ENCODE data around the gene FAM89A. TPM values are rescaled to one million over a fixed set of nuclear protein-coding genes. Genes with fewer than 3 reads are reported as not detected.

FAM89A gene
- total and polyA plus RNA-seq, 9 of the 15 experiments (the other 6 are each of a cell fraction or from before 2014, with no cell fraction given): 8.7 to 66.2 (median 43.3) TPM

GRCh38 chr1:230978491-230979388, 61.3 kb downstream of the FAM89A start, which contains the start of the genes ARV1 and TTC13 (continued):
- TF ChIP-seq HMGN3 (IDR thresholded peaks at IDR 0.05; ENCODE audit: borderline replicate concordance, extremely low read depth, insufficient read length, low read depth, low read length) (peak; percentile 80), DLX4 (CRISPR knock-in tag; IDR thresholded peaks at IDR 0.05) (no peak), PHB (CRISPR knock-in tag; IDR thresholded peaks at IDR 0.05) (no peak), ZFP30 (CRISPR knock-in tag; IDR thresholded peaks at IDR 0.05; ENCODE audit: borderline replicate concordance) (no peak), ZKSCAN3 (CRISPR knock-in tag; IDR thresholded peaks at IDR 0.05) (no peak), ZNF41 (CRISPR knock-in tag; conservative IDR thresholded peaks at IDR 0.05) (no peak), SMAD4 (CRISPR knock-in tag; conservative IDR thresholded peaks at IDR 0.05) (no peak), PATZ1 (CRISPR knock-in tag; IDR thresholded peaks at IDR 0.05; ENCODE audit: borderline replicate concordance) (no peak), KHSRP (IDR thresholded peaks at IDR 0.05) (no peak), ELK1 (CRISPR knock-in tag; IDR thresholded peaks at IDR 0.05) (no peak), HDAC3 (IDR thresholded peaks at IDR 0.05; ENCODE audit: borderline replicate concordance, partially characterized antibody) (no peak), TEAD4 (IDR thresholded peaks at IDR 0.05; ENCODE audit: low read length) (no peak), TEAD4 (CRISPR knock-in tag; IDR thresholded peaks at IDR 0.05; ENCODE audit: borderline replicate concordance) (no peak), ATF3 (IDR thresholded peaks at IDR 0.05) (no peak; the same call in 1 of the 2 replicates), ATF3 (CRISPR knock-in tag; conservative IDR thresholded peaks at IDR 0.05) (no peak), MED1 (CRISPR knock-in tag; IDR thresholded peaks at IDR 0.05; ENCODE audit: borderline replicate concordance) (no peak), PREB (CRISPR knock-in tag; IDR thresholded peaks at IDR 0.05) (no peak), JUN (IDR thresholded peaks at IDR 0.05; ENCODE audit: borderline replicate concordance, low read depth, low read length) (peak; percentile 43; the same call in 1 of the 2 replicates), JUN (CRISPR knock-in tag; IDR thresholded peaks at IDR 0.05; ENCODE audit: borderline replicate concordance) (peak; percentile 49; the same call in 1 of the 2 replicates), PHB2 (IDR thresholded peaks at IDR 0.05; ENCODE audit: low read depth) (no peak), ZNF146 (CRISPR knock-in tag; IDR thresholded peaks at IDR 0.05; ENCODE audit: unreplicated experiment) (no peak), ZBTB7A (IDR thresholded peaks at IDR 0.05; ENCODE audit: borderline replicate concordance, control insufficient read depth, low read depth, low read length) (peak; percentile 68; the same call in 1 of the 2 replicates)

Measured in K562 (cell line).